ENCODE results near the gene CNTLN. TPM values are rescaled to one million over a fixed set of nuclear protein-coding genes. Genes with fewer than 3 reads are reported as not detected.

The CNTLN gene
- total RNA-seq, 2 donors from 2014 or later, result 1.6 to 2.0 TPM

GRCh38 chr9:17462869-17463464 is 328.1 kb downstream of the CNTLN start:
- peak; percentile 54 for ATAC-seq
- DNase-seq, result peak in 1 of 2 donors; percentile 35
- intact Hi-C loops (cut with DNase I, micrococcal nuclease), result no loop called here

GRCh38 chr9:17470036-17470813 is 335.4 kb downstream of the CNTLN start:
- DNase-seq (no peak), ATAC-seq (no peak)
- intact Hi-C loops (cut with DNase I, micrococcal nuclease), result loop anchor here in 1 of 2 donors (5.0 kb wide), 1 partner anchor 353 kb away; no protein-coding TSS in a partner anchor

- ATAC-seq (no peak), DNase-seq (no peak)
- intact Hi-C loops (cut with DNase I, micrococcal nuclease), result loop anchor here in 1 of 2 donors (5.0 kb wide), 1 partner anchor 355 kb away; no protein-coding TSS in a partner anchor
Observed at GRCh38 chr9:17472126-17472525, 337.3 kb downstream of the CNTLN start.

- no peak for ATAC-seq
- intact Hi-C loops (cut with DNase I, micrococcal nuclease), result no loop called here
- no peak for DNase-seq
Observed at GRCh38 chr9:17476401-17476800, 341.6 kb downstream of the CNTLN start.

- intact Hi-C loops (cut with DNase I, micrococcal nuclease), result no loop called here
- DNase-seq (no peak), ATAC-seq (no peak)
Observed at GRCh38 chr9:17477816-17478215, 343.0 kb downstream of the CNTLN start.

- ATAC-seq, result no peak
- DNase-seq, result no peak
- intact Hi-C loops (cut with DNase I, micrococcal nuclease), result no loop called here
Observed at GRCh38 chr9:17480966-17481365, 346.1 kb downstream of the CNTLN start.

GRCh38 chr9:17481565-17481964 is 346.7 kb downstream of the CNTLN start:
- intact Hi-C loops (cut with DNase I, micrococcal nuclease), result no loop called here
- DNase-seq, result no peak
- no peak for ATAC-seq

GRCh38 chr9:17484906-17485305 is 350.1 kb downstream of the CNTLN start:
- DNase-seq (no peak), ATAC-seq (no peak)
- intact Hi-C loops (cut with DNase I, micrococcal nuclease), result no loop called here

GRCh38 chr9:17486396-17486795 is 351.6 kb downstream of the CNTLN start:
- intact Hi-C loops (cut with DNase I, micrococcal nuclease), result no loop called here
- ATAC-seq (no peak), DNase-seq (no peak)

- no peak for DNase-seq
- no peak for ATAC-seq
- intact Hi-C loops (cut with DNase I, micrococcal nuclease), result no loop called here
Observed at GRCh38 chr9:17487467-17487866, 352.6 kb downstream of the CNTLN start.

- no peak for DNase-seq
- no peak for ATAC-seq
- intact Hi-C loops (cut with DNase I, micrococcal nuclease), result no loop called here
Observed at GRCh38 chr9:17488662-17489061, 353.8 kb downstream of the CNTLN start.

GRCh38 chr9:17490110-17490509 is 355.3 kb downstream of the CNTLN start:
- intact Hi-C loops (cut with DNase I, micrococcal nuclease), result no loop called here
- ATAC-seq (no peak), DNase-seq (no peak)

GRCh38 chr9:17491780-17492179 is 356.9 kb downstream of the CNTLN start:
- intact Hi-C loops (cut with DNase I, micrococcal nuclease), result no loop called here
- ATAC-seq (no peak), DNase-seq (no peak)

GRCh38 chr9:17503196-17503595 is 368.4 kb downstream of the CNTLN start:
- ATAC-seq (no peak), DNase-seq (no peak)
- intact Hi-C loops (cut with DNase I, micrococcal nuclease), result no loop called here

GRCh38 chr9:17509151-17509550 is 374.3 kb downstream of the CNTLN start:
- ATAC-seq (no peak), DNase-seq (no peak)
- intact Hi-C loops (cut with DNase I, micrococcal nuclease), result no loop called here

GRCh38 chr9:17509701-17510100 is 374.9 kb downstream of the CNTLN start:
- intact Hi-C loops (cut with DNase I, micrococcal nuclease), result no loop called here
- no peak for DNase-seq
- ATAC-seq, result no peak

- ATAC-seq (no peak), DNase-seq (no peak)
- intact Hi-C loops (cut with DNase I, micrococcal nuclease), result no loop called here
Observed at GRCh38 chr9:17519761-17520160, 384.9 kb downstream of the CNTLN start.

GRCh38 chr9:17520268-17521064 is 385.6 kb downstream of the CNTLN start:
- ATAC-seq (no peak), DNase-seq (no peak)
- intact Hi-C loops (cut with DNase I, micrococcal nuclease), result no loop called here

GRCh38 chr9:17521100-17521855 is 386.4 kb downstream of the CNTLN start:
- DNase-seq (no peak), ATAC-seq (no peak)
- intact Hi-C loops (cut with DNase I, micrococcal nuclease), result no loop called here
